A549 (cell line): ENCODE results near the gene TMEM198.

Experiments used
- CTCF ChIP-seq: fragments of >200 bp; sonication (Bioruptor Twin); formaldehyde crosslinking; IDR thresholded peaks from 3 replicates; pipeline ENCODE4 v1.5.1; 2016
- MYC ChIP-seq: IDR thresholded peaks from 2 replicates; pipeline ENCODE4 v1.6.1; 2012; ENCODE audit warnings: mild to moderate bottlenecking, inconsistent platforms, low read length, improper control_type of control experiment, borderline replicate concordance
- TF ChIP-seq, protein P1 (sequence below): fragments of 450-650 bp; IDR thresholded peaks from 2 replicates; pipeline ENCODE4 v1.6.1; 2014; ENCODE audit warnings: antibody characterized with exemption

DNA sequence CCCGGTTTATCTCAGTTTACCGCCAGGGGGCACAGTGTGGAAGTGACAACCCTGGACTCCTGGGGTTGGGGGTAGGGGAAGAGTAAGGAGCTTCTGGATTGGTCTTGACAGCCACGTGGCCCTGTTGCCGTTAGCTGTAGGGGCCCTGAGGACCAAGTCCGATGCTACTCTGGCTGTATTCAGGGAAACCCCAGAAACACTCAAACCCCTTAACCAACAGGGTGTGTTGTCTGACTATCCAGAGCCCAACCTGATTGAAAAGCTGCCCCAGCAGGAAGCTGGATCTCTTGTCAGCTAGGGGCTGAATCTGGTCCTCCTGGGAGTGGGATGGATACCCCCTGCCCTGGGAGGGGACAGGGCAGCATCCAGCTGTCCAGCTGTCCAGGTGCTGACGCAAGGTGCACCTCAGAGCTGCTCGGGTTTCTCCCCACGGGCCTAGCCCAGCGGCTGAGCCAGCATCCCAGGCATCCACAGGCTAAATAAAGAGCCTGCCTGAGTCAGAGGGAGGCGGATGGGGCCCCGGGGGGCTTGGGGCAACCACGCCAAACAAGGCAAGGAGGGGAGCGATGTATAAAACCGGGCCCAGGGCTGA is 48.2 kb upstream of the TMEM198 start:
- TF ChIP-seq CTCF, result peak; percentile 57
- no peak for TF ChIP-seq MYC
- TF ChIP-seq, protein P1, sequence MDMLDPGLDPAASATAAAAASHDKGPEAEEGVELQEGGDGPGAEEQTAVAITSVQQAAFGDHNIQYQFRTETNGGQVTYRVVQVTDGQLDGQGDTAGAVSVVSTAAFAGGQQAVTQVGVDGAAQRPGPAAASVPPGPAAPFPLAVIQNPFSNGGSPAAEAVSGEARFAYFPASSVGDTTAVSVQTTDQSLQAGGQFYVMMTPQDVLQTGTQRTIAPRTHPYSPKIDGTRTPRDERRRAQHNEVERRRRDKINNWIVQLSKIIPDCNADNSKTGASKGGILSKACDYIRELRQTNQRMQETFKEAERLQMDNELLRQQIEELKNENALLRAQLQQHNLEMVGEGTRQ, result peak; percentile 82
